Sciatic nerve (tissue), 2 donors: Measurements from ENCODE around the gene SLC15A2. TPM values are rescaled to one million over a fixed set of nuclear protein-coding genes. Genes with fewer than 3 reads are reported as not detected.
A peak's percentile ranks its signal among the peaks of the same experiment; 100 is the strongest.
"Not testable (repeated sequence)": the region's sequence is repeated elsewhere in the genome, so short reads cannot be mapped to it uniquely, and the experiment has no call there.

Source experiments
- ATAC-seq: fragments of 200-7000 bp; cut with Tn5 transposase; one replicate; pipeline ENCODE4 v1.9.1; 2020; ENCODE audit warnings: mild to moderate bottlenecking, moderate library complexity
- DNase-seq: peaks from one replicate; pipeline ENCODE4 v3.0.0-alpha.2; 2020; ENCODE audit warnings: low spot score
- intact Hi-C: fragments of 100-400 bp; cut with DNase I; formaldehyde crosslinking; loops from one replicate; pipeline ENCODE4 v1.14.2; 2022
- total RNA-seq: library from RNA; stranded (reverse); fragmentation: NEBNext Ultra II Directional; extraction: Animal tissue kit (Norgen Biotek cat#: 25700); gene quantifications from one replicate; pipeline ENCODE4 v1.2.1, GENCODE V29; 2021
- donor health status: DM: no; HTN: no; CAD: no.
- donor health status: DM: no; HTN: no; CAD: no.

Gene SLC15A2, protein sequence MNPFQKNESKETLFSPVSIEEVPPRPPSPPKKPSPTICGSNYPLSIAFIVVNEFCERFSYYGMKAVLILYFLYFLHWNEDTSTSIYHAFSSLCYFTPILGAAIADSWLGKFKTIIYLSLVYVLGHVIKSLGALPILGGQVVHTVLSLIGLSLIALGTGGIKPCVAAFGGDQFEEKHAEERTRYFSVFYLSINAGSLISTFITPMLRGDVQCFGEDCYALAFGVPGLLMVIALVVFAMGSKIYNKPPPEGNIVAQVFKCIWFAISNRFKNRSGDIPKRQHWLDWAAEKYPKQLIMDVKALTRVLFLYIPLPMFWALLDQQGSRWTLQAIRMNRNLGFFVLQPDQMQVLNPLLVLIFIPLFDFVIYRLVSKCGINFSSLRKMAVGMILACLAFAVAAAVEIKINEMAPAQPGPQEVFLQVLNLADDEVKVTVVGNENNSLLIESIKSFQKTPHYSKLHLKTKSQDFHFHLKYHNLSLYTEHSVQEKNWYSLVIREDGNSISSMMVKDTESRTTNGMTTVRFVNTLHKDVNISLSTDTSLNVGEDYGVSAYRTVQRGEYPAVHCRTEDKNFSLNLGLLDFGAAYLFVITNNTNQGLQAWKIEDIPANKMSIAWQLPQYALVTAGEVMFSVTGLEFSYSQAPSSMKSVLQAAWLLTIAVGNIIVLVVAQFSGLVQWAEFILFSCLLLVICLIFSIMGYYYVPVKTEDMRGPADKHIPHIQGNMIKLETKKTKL
- 2.6 TPM for total RNA-seq

DNA sequence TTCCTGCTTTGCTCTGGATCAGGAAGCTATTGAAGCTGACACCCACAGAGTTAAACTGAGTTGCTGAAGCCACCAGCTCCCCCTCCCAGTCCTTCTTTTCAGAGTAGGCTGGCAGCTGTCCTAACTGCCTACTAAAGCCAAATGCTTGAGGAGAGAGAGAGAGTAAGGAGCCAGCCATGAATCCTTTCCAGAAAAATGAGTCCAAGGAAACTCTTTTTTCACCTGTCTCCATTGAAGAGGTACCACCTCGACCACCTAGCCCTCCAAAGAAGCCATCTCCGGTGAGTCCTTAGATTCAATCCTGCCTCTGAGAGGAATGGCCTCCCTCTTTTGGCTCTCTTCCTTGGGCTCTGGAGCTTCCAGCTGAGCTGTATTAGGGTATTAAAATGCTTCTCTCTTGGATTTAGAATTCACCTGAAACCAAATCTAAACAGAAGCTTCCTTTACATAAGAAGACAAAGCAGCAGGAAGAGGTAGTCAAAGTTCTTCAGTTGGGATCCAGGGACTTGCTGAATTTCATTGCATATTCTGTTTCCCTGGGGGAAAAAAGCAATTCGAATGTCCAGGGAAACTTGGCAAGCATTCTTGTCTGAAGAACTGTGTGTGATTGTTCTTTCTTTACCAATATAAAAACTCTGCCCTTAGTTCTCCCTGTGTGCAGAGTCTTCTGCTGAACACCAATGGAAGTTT is at the start of gene SLC15A2:
SLC15A2 (plus strand) TSS at position 101 of the 690 bp plus-strand sequence; CDS start at position 177, 76 bp downstream.
- ATAC-seq = peak; percentile 57

DNA sequence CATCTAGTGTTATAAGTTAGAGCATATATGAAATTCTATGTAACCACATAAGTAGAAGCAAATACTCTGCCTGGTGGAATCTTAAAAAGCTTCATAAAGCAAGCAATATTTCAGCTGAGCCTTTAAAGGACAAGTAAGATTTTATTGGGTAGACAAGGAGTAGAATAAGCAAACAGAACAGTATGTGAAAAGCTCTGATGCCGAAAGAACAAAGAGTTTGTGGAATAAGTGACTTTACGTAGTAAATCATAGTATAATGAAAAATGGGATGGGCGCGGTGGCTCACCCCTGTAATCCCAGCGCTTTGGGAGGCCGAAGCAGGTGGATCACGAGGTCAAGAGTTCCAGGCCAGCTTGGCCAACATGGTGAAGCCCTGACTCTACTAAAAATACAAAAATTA is 49.3 kb upstream of the SLC15A2 start:
- intact Hi-C loops = no loop called here
- no peak for DNase-seq
- no peak for ATAC-seq

More for the DNA sequence above, at the start of gene SLC15A2:
- intact Hi-C loops = no loop called here
- DNase-seq = no peak

DNA sequence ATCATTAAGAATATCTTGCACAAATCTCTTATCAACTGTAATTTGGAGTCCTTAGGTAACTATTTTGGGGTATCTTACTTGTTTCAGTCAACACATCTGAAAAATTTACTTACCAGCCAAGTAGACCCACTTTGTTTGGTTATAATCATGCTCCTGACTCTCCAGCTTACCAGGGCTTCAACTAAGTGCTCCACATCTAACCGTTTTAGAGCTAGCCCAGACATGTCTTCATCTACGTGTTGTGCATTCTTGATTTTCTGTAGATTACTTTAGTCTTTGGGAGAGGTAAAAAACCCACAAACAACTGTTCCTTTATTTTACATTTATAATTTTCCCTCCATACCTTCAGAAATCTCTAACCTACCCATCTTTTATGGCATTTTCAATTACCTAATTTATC is 41.9 kb upstream of the SLC15A2 start:
- intact Hi-C loops = no loop called here
- ATAC-seq (no peak), DNase-seq (no peak)

DNA sequence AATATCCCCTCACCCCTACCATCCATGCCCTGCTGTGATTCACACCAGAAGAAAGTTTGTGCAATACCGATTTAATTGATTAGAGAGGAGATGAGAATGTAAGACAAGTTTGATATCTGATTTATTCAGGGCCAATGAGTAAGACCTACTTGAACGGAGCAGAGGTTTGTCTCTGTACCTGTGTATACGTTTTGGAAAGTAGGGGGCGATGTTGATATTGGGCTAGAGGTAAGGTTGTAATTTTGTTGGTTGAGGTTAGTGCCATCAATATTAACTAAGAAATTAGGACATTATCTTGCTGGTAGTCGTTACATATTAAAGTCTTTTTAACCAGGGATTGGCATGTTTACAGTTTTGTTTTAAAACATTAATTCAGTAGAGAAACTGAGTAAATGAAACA is 38.6 kb upstream of the SLC15A2 start:
- intact Hi-C loops = no loop called here
- ATAC-seq (no peak), DNase-seq (no peak)

DNA sequence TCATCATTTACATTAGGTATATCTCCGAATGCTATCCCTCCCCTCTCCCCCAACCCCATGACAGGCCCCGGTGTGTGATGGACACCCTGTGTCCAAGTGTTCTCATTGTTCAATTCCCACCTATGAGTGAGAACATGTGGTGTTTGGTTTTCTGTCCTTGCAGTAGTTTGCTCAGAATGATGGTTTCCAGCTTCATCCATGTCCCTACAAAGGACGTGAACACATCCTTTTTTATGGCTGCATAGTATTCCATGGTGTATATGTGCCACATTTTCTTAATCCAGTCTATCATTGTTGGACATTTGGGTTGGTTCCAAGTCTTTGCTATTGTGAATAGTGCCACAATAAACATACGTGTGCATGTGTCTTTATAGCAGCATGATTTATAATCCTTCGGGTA is 36.4 kb upstream of the SLC15A2 start:
- intact Hi-C loops, DNase-seq, ATAC-seq: not testable (repeated sequence)

DNA sequence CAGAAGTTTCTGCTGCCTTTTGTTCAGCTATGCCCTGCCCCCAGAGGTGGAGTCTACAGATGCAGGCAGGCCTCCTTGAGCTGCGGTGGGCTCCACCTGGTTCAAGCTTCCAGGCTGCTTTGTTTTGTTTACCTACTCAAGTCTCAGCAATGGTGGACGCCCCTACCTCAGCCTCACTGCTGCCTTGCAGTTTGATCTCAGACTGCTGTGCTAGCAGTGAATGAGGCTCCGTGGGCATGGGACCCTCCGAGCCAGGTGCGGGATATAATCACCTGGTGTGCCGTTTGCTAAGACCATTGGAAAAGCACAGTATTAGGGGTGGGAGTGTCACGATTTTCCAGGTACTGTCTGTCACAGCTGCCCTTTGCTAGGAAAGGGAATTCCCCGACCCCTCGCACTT is 31.0 kb upstream of the SLC15A2 start:
- ATAC-seq, DNase-seq, intact Hi-C loops: not testable (repeated sequence)

DNA sequence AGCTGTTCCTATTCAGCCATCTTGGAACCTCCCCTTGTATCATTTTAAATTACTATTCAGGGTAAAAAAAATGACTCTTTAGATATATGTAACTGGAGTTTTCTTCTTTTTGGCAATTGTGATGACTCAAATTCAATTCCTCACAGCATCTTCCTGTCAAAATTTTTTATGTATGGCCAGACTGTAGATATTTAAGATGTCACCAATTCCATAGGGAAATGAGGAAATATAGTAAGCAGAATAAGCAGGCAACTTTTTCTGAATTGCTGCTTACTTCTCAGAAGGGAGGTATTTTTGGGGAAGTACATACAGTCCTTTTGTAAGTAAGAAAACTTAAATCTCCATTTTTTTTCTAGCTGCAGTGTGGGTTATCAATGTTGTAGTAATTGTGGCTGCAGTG is 30.4 kb upstream of the SLC15A2 start:
- ATAC-seq (no peak), DNase-seq (no peak)
- intact Hi-C loops = no loop called here

DNA sequence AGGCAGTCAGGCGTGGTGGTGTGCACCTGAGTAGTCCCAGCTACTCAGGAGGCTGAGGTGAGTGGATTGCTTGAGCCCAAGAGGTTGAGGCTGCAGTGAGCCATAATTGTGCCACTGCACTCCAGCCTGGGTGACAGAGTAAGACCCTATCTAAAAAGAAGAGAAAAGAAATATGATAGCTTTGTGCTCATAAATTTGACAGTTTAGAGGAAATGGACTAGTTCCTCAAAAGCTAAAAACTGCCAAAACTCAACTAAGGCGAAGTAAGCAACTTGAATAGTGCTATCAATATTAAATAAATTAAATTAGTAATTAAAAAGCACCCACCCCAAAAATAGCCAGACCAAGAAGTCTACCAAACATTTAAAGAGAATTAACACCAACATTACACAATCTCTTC is 24.5 kb upstream of the SLC15A2 start:
- intact Hi-C loops = no loop called here
- DNase-seq (no peak), ATAC-seq (no peak)

DNA sequence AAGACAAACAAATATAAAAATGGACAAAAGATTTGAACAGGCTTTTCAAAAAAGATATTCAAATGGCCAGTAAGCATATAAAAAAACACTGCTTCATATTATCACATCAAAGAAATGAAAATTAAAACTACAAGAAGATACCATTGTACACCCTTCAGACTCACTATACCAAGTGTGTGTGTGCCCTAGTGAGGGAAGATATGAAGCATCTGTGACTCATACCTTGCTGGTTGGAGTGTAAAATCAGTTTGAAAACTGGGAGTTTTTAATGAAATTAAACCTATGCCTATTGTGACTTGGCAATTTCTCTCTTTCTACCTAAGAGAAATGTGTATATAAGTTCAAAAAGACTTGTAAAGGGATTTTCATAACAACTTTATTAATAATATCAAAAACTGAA is 23.5 kb upstream of the SLC15A2 start:
- ATAC-seq (no peak), DNase-seq (no peak)
- intact Hi-C loops = no loop called here

DNA sequence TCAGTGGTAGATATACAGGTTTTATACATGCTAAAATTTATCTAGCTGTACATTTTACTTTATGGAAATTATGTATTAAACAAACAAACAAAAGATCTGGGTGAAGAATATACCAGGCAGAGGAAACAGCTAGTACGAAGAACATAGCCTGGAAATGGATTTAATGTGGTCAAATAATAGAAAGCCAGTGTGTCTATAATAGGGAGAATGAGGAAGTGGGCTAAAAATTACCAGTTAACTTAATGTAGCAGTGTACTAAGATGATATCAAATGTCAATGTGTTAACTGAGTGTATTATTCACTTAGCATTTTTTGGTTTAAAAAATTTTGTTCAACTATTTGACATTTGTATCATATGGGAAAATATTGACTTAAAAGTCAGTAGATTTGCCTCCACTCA is 22.8 kb upstream of the SLC15A2 start:
- no peak for DNase-seq
- intact Hi-C loops = no loop called here
- ATAC-seq = no peak

DNA sequence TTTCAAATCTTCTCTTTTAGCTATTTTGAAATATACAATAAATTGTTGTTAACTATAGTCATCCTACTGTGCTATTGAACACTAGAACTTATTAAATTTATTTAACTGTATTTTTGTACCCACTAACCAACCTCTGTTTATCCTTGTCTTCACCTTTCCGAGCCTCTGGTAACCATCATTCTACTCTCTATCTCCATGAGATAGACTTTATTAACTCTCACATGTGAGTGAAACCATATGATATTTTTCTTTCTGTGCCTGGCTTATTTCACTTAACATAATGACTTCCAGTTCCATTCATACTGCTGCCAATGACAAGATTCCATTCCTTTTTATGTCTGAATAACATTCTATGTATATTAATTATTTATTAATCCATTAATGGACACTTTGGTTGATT is 15.8 kb upstream of the SLC15A2 start:
- no peak for ATAC-seq
- no peak for DNase-seq
- intact Hi-C loops = no loop called here

DNA sequence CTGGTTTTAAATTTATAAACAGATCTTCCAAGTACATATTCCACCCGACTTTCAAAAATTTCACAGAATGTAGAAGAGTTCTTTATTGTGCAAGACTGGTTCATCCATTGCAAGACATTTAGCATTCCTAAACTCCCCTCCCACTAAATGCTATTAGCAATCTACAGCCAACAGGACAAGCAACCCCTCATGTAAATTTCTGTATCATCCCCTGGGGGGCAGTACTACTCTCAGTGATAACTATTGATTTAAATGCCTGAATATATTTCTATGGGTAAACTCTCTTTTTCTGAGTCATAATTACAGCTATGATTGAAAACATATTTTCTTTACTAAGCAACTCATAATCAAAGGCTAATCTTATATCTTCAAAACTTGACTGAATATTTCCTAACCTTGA is 10.7 kb upstream of the SLC15A2 start:
- ATAC-seq (no peak), DNase-seq (no peak)
- intact Hi-C loops = no loop called here

DNA sequence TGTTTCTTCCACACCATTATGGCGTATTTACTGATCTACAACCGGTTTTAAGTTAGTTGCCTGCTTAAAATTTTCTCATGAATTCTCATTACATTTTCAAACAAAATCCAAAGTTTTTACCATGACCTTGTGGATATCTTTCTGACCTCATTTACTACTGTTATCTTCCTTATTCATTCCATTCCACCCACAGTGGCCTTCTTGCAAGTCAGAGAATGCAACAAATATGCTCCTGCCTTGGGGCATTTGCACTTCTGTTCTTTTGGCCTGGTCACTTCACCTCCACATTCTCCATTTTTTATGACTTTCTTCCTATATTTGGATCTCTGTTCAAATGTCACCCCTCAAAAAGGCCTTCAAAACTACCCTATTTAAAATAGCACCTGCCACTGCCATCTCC is 8.8 kb upstream of the SLC15A2 start:
- intact Hi-C loops = no loop called here
- no peak for ATAC-seq
- no peak for DNase-seq

DNA sequence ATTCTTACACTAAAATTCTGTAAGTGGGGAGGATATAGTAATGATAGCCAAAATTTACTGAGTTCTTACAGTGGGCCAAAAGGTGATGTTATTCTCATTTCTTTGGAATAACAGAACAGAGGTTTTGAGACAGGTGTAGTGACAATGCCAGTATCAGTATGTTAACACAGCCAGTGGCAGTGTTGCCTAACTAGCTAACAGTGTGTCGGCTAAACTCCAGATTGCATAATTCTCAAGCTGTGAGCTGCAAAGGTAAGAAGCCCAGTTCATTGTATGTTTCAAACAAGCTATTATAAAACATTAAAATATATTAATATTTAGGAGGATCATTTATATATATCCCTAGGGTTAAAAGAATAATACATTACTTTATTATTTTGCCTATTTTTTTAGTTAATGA is 920 bp downstream of the SLC15A2 start:
- intact Hi-C loops = no loop called here
- no peak for ATAC-seq

DNA sequence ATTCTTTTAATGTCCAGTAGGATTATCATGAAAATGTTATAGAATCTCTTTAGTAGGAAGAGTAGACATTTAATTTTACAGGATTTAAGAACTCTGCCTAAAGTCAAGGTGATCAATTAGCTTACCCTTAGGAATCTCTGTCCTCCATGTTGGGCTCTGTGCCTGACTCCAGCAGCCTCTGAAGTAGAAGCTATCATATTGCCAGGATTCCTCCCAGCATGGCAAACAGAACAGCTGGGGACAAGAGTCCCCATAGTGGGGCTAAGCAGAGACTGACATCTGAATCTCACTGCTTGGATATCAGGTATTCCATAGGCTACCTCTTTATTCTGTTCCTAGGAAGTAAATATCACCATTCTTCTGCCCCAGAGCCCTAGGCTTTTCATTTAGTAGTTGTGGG is 1.5 kb downstream of the SLC15A2 start:
- intact Hi-C loops = no loop called here
- no peak for ATAC-seq
- DNase-seq = no peak

More for the DNA sequence above, 920 bp downstream of the SLC15A2 start:
- no peak for DNase-seq

DNA sequence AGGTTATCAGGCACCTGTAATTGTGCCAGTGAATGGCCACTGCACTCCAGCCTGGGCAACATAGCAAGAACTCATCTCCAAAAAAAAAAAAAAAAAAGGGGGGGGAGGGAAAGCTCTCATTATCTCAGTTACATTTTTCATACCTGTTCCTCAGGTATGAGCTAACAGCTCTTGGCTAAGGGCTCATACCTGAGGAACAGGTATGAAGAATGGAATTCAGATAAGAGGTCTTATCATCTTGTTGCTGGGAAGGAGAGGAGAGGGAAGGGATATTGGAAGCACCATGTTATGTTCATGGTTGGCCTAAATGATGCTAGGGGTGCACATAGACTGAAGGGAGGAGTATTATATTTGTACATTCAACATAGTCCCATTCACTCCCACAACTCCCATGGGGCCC is 2.6 kb downstream of the SLC15A2 start:
- no peak for ATAC-seq
- intact Hi-C loops = no loop called here

DNA sequence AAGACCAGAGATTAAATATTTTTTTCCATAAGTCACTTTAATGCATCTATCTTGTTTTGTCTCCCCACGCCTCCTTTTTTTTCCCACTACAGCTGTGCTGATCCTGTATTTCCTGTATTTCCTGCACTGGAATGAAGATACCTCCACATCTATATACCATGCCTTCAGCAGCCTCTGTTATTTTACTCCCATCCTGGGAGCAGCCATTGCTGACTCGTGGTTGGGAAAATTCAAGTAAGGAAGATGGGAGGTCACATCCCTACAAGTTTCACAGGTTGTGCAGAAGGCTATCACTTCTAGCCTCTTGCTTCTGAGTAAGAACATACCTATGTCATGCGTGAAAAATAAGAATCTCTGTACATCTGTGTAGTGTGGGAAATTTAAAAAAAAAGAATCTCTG is 3.1 kb downstream of the SLC15A2 start:
- intact Hi-C loops = no loop called here
- no peak for ATAC-seq
- no peak for DNase-seq

More for the DNA sequence above, 2.6 kb downstream of the SLC15A2 start:
- DNase-seq = no peak

DNA sequence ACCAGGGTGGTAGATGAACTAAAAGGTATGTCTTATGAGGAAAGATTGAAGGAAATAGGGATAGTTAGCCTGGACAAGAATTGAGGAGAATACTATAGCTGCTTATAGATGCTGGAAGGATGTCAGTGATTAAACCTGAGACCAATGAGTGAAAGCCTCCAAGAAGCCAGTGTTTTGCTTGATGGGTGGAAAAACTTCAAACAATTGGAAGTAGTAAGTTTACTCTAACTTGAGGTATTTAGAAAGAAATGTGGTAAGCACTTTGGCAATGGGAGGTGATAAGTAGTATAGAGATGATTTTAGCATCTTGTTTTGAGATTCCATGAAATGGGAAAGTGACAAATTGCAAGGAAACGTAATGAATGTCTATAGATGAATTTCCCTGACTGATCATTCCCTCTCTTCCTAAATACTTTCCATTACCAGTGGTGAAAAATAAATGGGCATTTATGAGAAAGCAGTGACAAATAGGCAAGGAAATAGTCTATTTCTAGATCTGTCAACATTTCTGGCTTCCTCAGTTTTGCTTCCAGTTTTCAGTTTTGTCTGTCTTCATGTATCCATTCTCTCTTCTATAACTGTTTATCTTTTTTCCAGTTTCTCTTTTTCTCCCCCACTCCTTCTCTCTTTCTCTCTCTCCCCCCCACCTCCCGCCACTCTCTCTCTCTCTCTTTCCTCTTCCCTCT is 19.2 kb downstream of the SLC15A2 start:
- no peak for ATAC-seq
- intact Hi-C loops = no loop called here
- no peak for DNase-seq
